Right lobe of liver (tissue), 4 donors: Measurements from ENCODE around the gene B3GNT4.

ENCODE experiments used
- CTCF ChIP-seq, 4 donors: fragments of 200-600 bp in 3 of 4; fragments of 450-650 bp in 1 of 4; IDR thresholded peaks; one replicate each; pipeline versions ENCODE4 v1.5.1 to v1.8.0; 2016 to 2022; ENCODE audit warnings: antibody characterized with exemption in 4 of 4, mild to moderate bottlenecking in 2 of 4
- POLR2A ChIP-seq: fragments of 450-650 bp; IDR thresholded peaks from one replicate; pipeline ENCODE4 v1.6.1; 2017; ENCODE audit warnings: antibody characterized with exemption, mild to moderate bottlenecking
- donor health status: DM: no; HTN: no; CAD: no.
- donor health status: DM: no; HTN: no; CAD: no.
- donor health status: DM: no; HTN: yes; CAD: no.

GRCh38 chr12:122245553-122245952, 42.0 kb downstream of the B3GNT4 start:
- TF ChIP-seq CTCF (IDR thresholded peaks at IDR 0.05) (no peak), POLR2A (no peak)
